Measurements from ENCODE around the gene NDST1.

DNA sequence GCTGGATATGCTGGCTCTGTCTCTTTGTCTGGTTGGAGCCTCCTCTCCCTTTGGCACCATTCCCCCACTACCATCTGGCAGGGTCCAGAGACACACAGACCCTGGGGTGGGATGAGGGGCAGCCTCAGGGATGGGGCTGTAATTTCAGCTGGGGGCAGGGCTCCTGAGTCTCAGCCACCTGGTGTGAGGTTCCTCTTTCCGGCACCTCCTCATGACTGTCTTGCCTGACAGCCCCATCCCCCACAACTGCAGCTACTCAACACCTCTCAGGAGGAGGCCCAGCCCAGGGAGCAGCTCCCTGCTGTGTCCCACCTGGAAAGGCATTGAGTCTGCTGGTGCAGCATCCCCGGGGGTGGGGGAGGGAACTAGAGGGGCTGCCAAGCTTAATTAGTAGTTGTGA lies 46.7 kb upstream of the NDST1 start:
- TF ChIP-seq, protein P1, sequence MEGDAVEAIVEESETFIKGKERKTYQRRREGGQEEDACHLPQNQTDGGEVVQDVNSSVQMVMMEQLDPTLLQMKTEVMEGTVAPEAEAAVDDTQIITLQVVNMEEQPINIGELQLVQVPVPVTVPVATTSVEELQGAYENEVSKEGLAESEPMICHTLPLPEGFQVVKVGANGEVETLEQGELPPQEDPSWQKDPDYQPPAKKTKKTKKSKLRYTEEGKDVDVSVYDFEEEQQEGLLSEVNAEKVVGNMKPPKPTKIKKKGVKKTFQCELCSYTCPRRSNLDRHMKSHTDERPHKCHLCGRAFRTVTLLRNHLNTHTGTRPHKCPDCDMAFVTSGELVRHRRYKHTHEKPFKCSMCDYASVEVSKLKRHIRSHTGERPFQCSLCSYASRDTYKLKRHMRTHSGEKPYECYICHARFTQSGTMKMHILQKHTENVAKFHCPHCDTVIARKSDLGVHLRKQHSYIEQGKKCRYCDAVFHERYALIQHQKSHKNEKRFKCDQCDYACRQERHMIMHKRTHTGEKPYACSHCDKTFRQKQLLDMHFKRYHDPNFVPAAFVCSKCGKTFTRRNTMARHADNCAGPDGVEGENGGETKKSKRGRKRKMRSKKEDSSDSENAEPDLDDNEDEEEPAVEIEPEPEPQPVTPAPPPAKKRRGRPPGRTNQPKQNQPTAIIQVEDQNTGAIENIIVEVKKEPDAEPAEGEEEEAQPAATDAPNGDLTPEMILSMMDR (IDR thresholded peaks at IDR 0.05) = no peak
- no peak for TF ChIP-seq EP300 (IDR thresholded peaks at IDR 0.05)
- TF ChIP-seq POLR2A (IDR thresholded peaks at IDR 0.05) = no peak
- TF ChIP-seq POLR2AphosphoS5 (IDR thresholded peaks at IDR 0.05) = no peak
